ENCODE results near the gene COG7.
"Not testable (repeated sequence)": the region's sequence is repeated elsewhere in the genome, so short reads cannot be mapped to it uniquely, and the experiment has no call there.

COG7 gene

DNA sequence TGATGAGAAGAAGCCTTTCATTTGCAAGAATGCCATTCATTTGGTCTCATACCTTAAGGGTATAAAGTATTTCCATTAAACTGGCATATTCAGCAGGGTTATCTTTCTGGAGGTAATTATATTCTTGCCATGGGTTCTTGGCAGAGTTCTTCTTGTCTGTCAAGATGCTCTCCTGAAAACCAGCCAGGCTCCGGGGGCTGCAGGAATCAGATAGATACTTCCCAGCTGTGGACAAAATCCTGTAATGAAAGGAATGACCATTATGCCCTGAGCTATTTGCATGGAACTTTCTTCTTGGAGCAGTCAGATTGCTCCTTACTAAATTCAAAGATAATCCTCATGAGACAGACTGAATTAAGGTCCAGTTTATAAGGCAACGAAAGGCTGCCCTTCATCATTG lies 47.0 kb downstream of the COG7 start:
- TF ChIP-seq, protein P1, sequence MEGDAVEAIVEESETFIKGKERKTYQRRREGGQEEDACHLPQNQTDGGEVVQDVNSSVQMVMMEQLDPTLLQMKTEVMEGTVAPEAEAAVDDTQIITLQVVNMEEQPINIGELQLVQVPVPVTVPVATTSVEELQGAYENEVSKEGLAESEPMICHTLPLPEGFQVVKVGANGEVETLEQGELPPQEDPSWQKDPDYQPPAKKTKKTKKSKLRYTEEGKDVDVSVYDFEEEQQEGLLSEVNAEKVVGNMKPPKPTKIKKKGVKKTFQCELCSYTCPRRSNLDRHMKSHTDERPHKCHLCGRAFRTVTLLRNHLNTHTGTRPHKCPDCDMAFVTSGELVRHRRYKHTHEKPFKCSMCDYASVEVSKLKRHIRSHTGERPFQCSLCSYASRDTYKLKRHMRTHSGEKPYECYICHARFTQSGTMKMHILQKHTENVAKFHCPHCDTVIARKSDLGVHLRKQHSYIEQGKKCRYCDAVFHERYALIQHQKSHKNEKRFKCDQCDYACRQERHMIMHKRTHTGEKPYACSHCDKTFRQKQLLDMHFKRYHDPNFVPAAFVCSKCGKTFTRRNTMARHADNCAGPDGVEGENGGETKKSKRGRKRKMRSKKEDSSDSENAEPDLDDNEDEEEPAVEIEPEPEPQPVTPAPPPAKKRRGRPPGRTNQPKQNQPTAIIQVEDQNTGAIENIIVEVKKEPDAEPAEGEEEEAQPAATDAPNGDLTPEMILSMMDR (IDR thresholded peaks at IDR 0.05; ENCODE audit: insufficient read depth, low read length, missing control alignments): no peak
- no peak overlapping the region for H3K4me3 ChIP-seq (ENCODE audit: low read depth, low read length)
- ChIA-PET POLR2A (no interaction called here), CTCF (interaction anchor here (1.0 to 5.8 kb wide), 2 partner anchors 15 to 28 kb away, joined by 3 to 44 read pairs; no protein-coding TSS in a partner anchor)
- no peak for DNase-seq (ENCODE audit: low read depth, low spot score)

DNA sequence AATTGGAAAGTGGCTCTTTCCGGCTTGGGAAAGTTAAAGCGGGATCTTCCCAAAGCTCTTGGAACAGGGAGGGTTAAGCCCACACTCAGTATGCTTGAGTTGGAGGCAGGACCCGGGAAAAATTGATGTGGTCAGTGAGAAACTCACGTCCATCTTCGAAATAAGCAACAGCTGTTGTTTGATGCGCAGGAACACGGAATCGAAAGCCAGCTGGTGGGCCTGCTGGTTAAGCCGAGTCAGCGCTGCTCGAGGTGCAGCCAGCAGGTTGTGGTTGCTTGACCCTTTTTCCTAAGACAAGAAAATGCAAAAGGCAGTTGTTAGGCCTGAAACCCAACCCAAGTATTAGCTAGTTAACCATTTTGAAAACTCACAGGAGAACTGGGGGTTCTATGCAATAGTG lies 49.4 kb downstream of the COG7 start:
- ChIA-PET POLR2A (no interaction called here), CTCF (interaction anchor here (0.7 to 1.4 kb wide), 2 partner anchors 28 to 32 kb away, joined by 3 to 9 read pairs; no protein-coding TSS in a partner anchor)
- TF ChIP-seq, protein P1 (IDR thresholded peaks at IDR 0.05; ENCODE audit: insufficient read depth, low read length, missing control alignments): no peak
- DNase-seq (ENCODE audit: low read depth, low spot score): no peak
- H3K4me3 ChIP-seq (ENCODE audit: low read depth, low read length): no peak overlapping the region

DNA sequence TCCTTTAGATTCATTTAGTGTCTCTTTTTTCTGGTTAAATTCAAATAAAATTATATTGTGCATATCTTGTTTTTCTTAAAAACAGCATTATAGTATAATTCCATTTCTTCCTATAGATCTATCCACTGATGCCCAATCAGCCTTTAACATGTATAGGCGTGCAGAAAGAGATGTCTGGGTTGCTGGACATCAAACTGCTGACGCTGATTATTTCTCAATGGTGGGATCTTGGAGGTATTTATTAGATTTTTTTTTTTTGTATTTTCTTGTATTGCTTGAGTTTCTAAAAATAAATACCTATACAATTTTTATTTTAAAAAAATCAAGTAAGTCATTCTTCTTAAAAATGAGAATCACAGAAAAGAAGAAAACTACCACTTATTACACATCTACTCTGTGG lies 50.9 kb downstream of the COG7 start:
- CTCF ChIA-PET: no interaction called here
- TF ChIP-seq, protein P1 (IDR thresholded peaks at IDR 0.05; ENCODE audit: insufficient read depth, low read length, missing control alignments): no peak
- H3K4me3 ChIP-seq (ENCODE audit: low read depth, low read length): no peak overlapping the region
- POLR2A ChIA-PET: no interaction called here
- no peak for DNase-seq (ENCODE audit: low read depth, low spot score)

DNA sequence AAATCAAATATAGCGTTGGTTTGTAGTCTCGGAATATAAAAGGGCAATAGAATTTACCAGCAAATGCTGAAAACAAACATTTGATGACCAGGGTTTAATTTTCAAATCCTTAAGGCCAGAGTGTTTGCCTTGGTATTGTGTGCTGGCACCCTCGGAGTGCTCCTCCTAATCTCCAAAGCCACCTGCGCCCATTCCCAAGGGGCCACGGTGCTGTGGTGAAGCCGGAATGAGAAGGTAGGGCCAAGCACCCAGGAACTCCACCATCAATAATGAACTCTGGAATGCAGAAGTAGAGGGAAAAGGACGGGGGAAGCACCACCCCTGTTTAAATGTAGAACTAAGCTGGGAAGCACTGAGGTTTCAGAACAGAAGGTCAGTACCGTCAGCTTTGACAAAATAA lies 51.9 kb downstream of the COG7 start:
- POLR2A ChIA-PET: no interaction called here
- CTCF ChIA-PET: interaction anchor here (0.7 kb wide), 1 partner anchor 19 kb away, joined by 3 read pairs; no protein-coding TSS in a partner anchor
- H3K4me3 ChIP-seq (ENCODE audit: low read depth, low read length): no peak overlapping the region
- no peak for DNase-seq (ENCODE audit: low read depth, low spot score)
- TF ChIP-seq, protein P1 (IDR thresholded peaks at IDR 0.05; ENCODE audit: insufficient read depth, low read length, missing control alignments): no peak

DNA sequence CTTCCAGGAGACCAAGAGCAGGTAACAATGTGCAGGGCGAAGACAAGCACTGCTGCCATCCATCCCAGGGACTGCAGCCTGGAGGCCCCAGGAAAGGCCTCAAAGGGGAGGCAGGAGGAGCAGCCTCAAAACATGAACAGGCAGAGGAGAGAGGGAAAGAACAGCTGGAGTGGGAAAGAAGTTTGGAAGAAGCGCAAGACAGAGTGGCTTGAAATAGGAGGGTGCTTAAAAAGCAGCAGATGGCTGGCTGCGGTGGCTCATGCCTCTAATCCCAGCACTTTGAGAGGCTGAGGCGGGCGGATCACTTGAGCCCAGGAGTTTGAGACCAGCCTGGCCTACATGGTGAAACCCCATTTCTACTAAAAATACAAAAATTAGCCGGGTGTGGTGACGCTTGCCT lies 52.5 kb downstream of the COG7 start:
- CTCF ChIA-PET; DNase-seq (ENCODE audit: low read depth, low spot score); POLR2A ChIA-PET; H3K4me3 ChIP-seq (ENCODE audit: low read depth, low read length): not testable (repeated sequence)

DNA sequence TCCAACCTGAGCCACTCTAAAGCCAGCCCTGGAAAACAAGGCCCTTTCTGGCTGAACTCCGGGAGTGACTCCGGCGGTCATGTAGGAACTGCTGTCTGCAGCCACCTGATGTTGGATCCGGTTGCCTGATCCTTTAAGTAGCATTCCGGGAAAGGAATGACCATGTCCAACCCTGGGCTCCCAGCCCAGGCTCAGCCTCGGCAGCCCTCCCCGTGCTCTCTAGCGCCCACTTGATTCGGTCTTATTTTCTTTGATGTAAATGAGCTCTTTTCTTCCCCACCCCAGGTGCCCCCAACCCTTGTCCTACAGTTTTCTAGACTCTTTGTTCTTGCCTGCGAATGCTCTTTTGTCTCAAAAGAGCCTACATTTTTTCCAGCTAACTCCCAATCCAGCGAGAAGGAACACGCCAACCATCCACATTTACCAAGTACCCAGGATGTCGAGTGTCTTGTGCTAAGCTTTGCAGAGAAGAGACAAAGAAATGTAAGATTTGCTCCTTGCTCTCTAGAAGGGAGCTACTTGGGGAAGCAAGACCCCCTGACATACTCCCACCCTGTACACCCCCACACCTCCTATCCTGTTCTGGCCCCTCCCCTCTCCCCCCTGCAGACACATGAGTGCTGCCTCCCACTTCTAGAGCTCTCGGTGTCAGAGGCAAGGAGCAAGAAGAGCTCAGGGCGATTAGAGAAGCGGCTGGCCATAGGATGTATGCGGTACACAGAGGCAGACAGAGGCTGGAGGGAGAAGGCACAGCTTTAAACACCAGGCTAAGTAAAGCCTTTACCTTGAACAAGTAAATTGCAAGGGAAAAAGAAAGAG lies 53.8 kb downstream of the COG7 start:
- H3K4me3 ChIP-seq (ENCODE audit: low read depth, low read length): no peak overlapping the region
- DNase-seq (ENCODE audit: low read depth, low spot score): no peak
- TF ChIP-seq, protein P1 (IDR thresholded peaks at IDR 0.05; ENCODE audit: insufficient read depth, low read length, missing control alignments): no peak
- ChIA-PET CTCF (interaction anchor here (0.9 to 1.5 kb wide), 2 partner anchors 11 to 36 kb away, joined by 3 to 9 read pairs; no protein-coding TSS in a partner anchor), POLR2A (no interaction called here)

All from AG04449 (cell line).